ENCODE measurements around the gene CALD1.

- no peak for TF ChIP-seq CTCF (optimal IDR thresholded peaks at IDR 0.05 in 1 of 3, IDR thresholded peaks at IDR 0.05 in 1 of 3, conservative IDR thresholded peaks at IDR 0.05 in 1 of 3; ENCODE audit: extremely low read depth in 1 of 3, insufficient read depth in 2 of 3, low read length in 3 of 3)
- TF ChIP-seq EZH2 (IDR thresholded peaks at IDR 0.05; ENCODE audit: low read length): no peak
Measured at GRCh38 chr7:134942690-134943466, 163.4 kb downstream of the CALD1 start.

Measured in keratinocyte (primary cell).